B cell (primary cell): ENCODE data around the gene SBK1. TPM values are rescaled to one million over a fixed set of nuclear protein-coding genes. Genes with fewer than 3 reads are reported as not detected.

ENCODE experiments used
- ATAC-seq: fragments of 200-7000 bp; cut with Tn5 transposase; one replicate; pipeline ENCODE4 v1.10.0; 2021; ENCODE audit warnings: low read depth, mild to moderate bottlenecking, moderate number of reproducible peaks, moderate library complexity
- CTCF ChIA-PET: fragments of 350-600 bp; sonication (Branson Sonifier 250); formaldehyde crosslinking; loops from one replicate; lab custom pipeline; 2021; ENCODE audit warnings: antibody characterized with exemption, inconsistent platforms; lab: Charles Lee
- POLR2A ChIA-PET: fragments of 350-600 bp; sonication (Branson Sonifier 250); formaldehyde crosslinking; loops from one replicate; lab custom pipeline; 2021; ENCODE audit warnings: antibody characterized with exemption; lab: Charles Lee
- DNase-seq: peaks from one replicate; pipeline ENCODE4 v3.0.0; 2013
- H2AFZ ChIP-seq: 2 replicates; pipeline ENCODE4 v1.6.1; 2012; ENCODE audit warnings: mild to moderate bottlenecking, low read depth, low read length; ENCODE audit not compliant: insufficient read depth, poor library complexity, severe bottlenecking
- H3K27ac ChIP-seq, 2 donors: 1 replicate in 1 of 2; 2 replicates in 1 of 2; pipeline ENCODE4 v1.5.1; 2012 to 2013; ENCODE audit warnings: low read length in 2 of 2, mild to moderate bottlenecking in 2 of 2, moderate library complexity in 1 of 2
- H3K27me3 ChIP-seq, 4 experiments: fragments of 200-600 bp in 1 of 4; sonication (generic) in 1 of 4; replicated peaks in 1 of 4; 1 replicate in 2 of 4; 2 replicates in 2 of 4; pipeline versions ENCODE4 v1.6.1 to v1.7.0; 2013 to 2016; ENCODE audit warnings: low read length in 3 of 4, mild to moderate bottlenecking in 2 of 4, mixed read lengths in 1 of 4, moderate library complexity in 1 of 4; ENCODE audit not compliant: insufficient read depth in 4 of 4, control insufficient read depth in 3 of 4; ENCODE audit errors: control extremely low read depth in 1 of 4
- H3K36me3 ChIP-seq, 2 experiments: replicated peaks in 1 of 2; 1 replicate in 1 of 2; 2 replicates in 1 of 2; pipeline versions ENCODE4 v1.6.1 to v1.7.1; 2013; ENCODE audit warnings: low read length in 1 of 2; ENCODE audit not compliant: insufficient read depth in 2 of 2, control insufficient read depth in 1 of 2; ENCODE audit errors: control extremely low read depth in 1 of 2, extremely low read depth in 1 of 2
- H3K4me1 ChIP-seq, 2 donors: fragments of 200-600 bp in 1 of 2; sonication (generic) in 1 of 2; 1 replicate in 1 of 2; 2 replicates in 1 of 2; pipeline versions ENCODE4 v1.5.1 to v1.6.1; 2013 to 2017; ENCODE audit warnings: low read length in 2 of 2; ENCODE audit not compliant: control insufficient read depth in 2 of 2, insufficient read depth in 2 of 2
- H3K4me2 ChIP-seq: replicated peaks from 2 replicates; pipeline ENCODE3; 2012; ENCODE audit warnings: mild to moderate bottlenecking, low read depth, low read length; ENCODE audit not compliant: poor library complexity, severe bottlenecking
- H3K4me3 ChIP-seq, 5 experiments: fragments of 200-600 bp in 1 of 5; sonication (generic) in 1 of 5; 1 replicate in 3 of 5; 2 replicates in 2 of 5; pipeline versions ENCODE4 v1.5.1 to v1.7.0; 2011 to 2016; ENCODE audit warnings: low read length in 4 of 5, mild to moderate bottlenecking in 4 of 5, low read depth in 2 of 5, control low read depth in 1 of 5, moderate library complexity in 1 of 5; ENCODE audit not compliant: insufficient read depth in 1 of 5; ENCODE audit errors: control extremely low read depth in 1 of 5, extremely low read depth in 1 of 5
- H3K79me2 ChIP-seq: fragments of 200-600 bp; sonication (generic); one replicate; pipeline ENCODE4 v1.6.0; 2016; ENCODE audit warnings: low read length; ENCODE audit not compliant: control insufficient read depth, insufficient read depth
- H3K9ac ChIP-seq: fragments of 200-600 bp; sonication (generic); 2 replicates; pipeline ENCODE4 v1.6.1; 2017; ENCODE audit warnings: mild to moderate bottlenecking, low read length, moderate library complexity
- H3K9me3 ChIP-seq, 3 donors: one replicate each; pipeline versions ENCODE4 v1.6.1 to v1.7.1; 2013; ENCODE audit warnings: low read length in 2 of 3; ENCODE audit not compliant: control insufficient read depth in 2 of 3, insufficient read depth in 1 of 3; ENCODE audit errors: control extremely low read depth in 1 of 3
- H4K20me1 ChIP-seq: 2 replicates; pipeline ENCODE4 v1.6.0; 2012; ENCODE audit warnings: mild to moderate bottlenecking, low read length; ENCODE audit not compliant: insufficient read depth, control insufficient read depth, poor library complexity, severe bottlenecking
- H3K27ac Mint-ChIP-seq: one replicate; pipeline ENCODE4 v1.8.0; 2021; ENCODE audit warnings: mixed read lengths
- H3K27me3 Mint-ChIP-seq: one replicate; pipeline ENCODE4 v1.8.0; 2021; ENCODE audit warnings: mixed read lengths
- H3K4me1 Mint-ChIP-seq: one replicate; pipeline ENCODE4 v1.8.0; 2021; ENCODE audit warnings: mixed read lengths
- H3K4me3 Mint-ChIP-seq: one replicate; pipeline ENCODE4 v1.8.0; 2021; ENCODE audit warnings: mixed read lengths
- H3K9me3 Mint-ChIP-seq: one replicate; pipeline ENCODE4 v1.8.0; 2022; ENCODE audit warnings: mixed read lengths; ENCODE audit not compliant: insufficient read depth
- CTCF ChIP-seq: fragments of 200-600 bp; IDR thresholded peaks from one replicate; pipeline ENCODE4 v1.8.0; 2022; ENCODE audit warnings: antibody characterized with exemption, mild to moderate bottlenecking
- EZH2 ChIP-seq: IDR thresholded peaks from 2 replicates; pipeline ENCODE4 v1.6.1; 2012; ENCODE audit warnings: borderline replicate concordance, low read depth, mild to moderate bottlenecking, moderate library complexity, low read length; ENCODE audit not compliant: insufficient read depth, poor library complexity, severe bottlenecking
- WGBS: methylation state at CpG from one replicate; pipeline ENCODE4 v1.1.5; 2013; ENCODE audit warnings: missing lambda C conversion rate; ENCODE audit not compliant: insufficient coverage; 5-methylcytosine and 5-hydroxymethylcytosine counted together
- intact Hi-C: fragments of 100-400 bp; cut with micrococcal nuclease; formaldehyde crosslinking; loops from one replicate; pipeline ENCODE4 v1.10.0; 2022
- polyA plus RNA-seq: library from polyadenylated mRNA; depleted of rRNA; stranded (reverse); fragments of >200 nt; gene quantifications from 2 replicates; pipeline ENCODE4 v1.2.3, GENCODE V29; 2012
- total RNA-seq, 2 donors: library from RNA; stranded (reverse); fragments of 120-200 nt in 1 of 2; gene quantifications; 1 replicate in 1 of 2; 2 replicates in 1 of 2; pipeline versions ENCODE4 v1.2.3 to v1.2.4, GENCODE V29; 2013 to 2022

The SBK1 gene
- total and polyA plus RNA-seq, 2 donors (not counting 1 experiment from before 2014, with no cell fraction given) = 0.22 to 1.3 TPM

GRCh38 chr16:28311913-28312312, 19.6 kb downstream of the SBK1 start:
- ChIA-PET POLR2A (interaction anchor here (0.7 kb wide), 1 partner anchor 1755 kb away, joined by 7 read pairs; no protein-coding TSS in a partner anchor), CTCF (no interaction called here)
- intact Hi-C loops = no loop called here
- H3K9me3 Mint-ChIP-seq = peaks cover 3% of the 10 kb centered on the region
- peaks cover 26% of the 10 kb centered on the region for H3K4me1 Mint-ChIP-seq
- Histone ChIP-seq H3K4me3 (no peak overlapping the region), H3K4me2 (no peak overlapping the region), H3K9me3 (peaks cover 0 to 7% (median 0%) of the 10 kb centered on the region in 3 donors), H3K27ac (no peak overlapping the region), H4K20me1 (no peaks in the 10 kb centered on the region), H3K4me1 (peaks cover 12 to 27% of the 10 kb centered on the region in 2 donors), H3K79me2 (no peaks in the 10 kb centered on the region), H3K9ac (no peak overlapping the region), H2AFZ (no peak overlapping the region), H3K27me3 (no peaks in the 10 kb centered on the region), H3K36me3 (no peaks in the 10 kb centered on the region)
- H3K27ac Mint-ChIP-seq = no peak overlapping the region
- no peaks in the 10 kb centered on the region for H3K27me3 Mint-ChIP-seq
- DNase-seq (no peak), ATAC-seq (no peak)
- TF ChIP-seq EZH2 (no peak), CTCF (no peak)
- H3K4me3 Mint-ChIP-seq = no peak overlapping the region
- 93% methylated on average over 11 of the region's 14 CpGs for WGBS

GRCh38 chr16:28312327-28312726, 20.0 kb downstream of the SBK1 start:
- Mint-ChIP-seq H3K9me3 (peaks cover 3% of the 10 kb centered on the region), H3K4me1 (peaks cover 27% of the 10 kb centered on the region), H3K4me3 (no peak overlapping the region), H3K27me3 (no peaks in the 10 kb centered on the region), H3K27ac (no peak overlapping the region)
- ATAC-seq (no peak), DNase-seq (no peak)
- Histone ChIP-seq H3K27ac (no peak overlapping the region), H3K9ac (no peak overlapping the region), H3K79me2 (no peaks in the 10 kb centered on the region), H3K4me3 (no peak overlapping the region), H3K36me3 (no peaks in the 10 kb centered on the region), H3K4me2 (no peak overlapping the region), H2AFZ (no peak overlapping the region), H3K4me1 (peaks cover 12 to 31% of the 10 kb centered on the region in 2 donors), H3K9me3 (peaks cover 0 to 8% (median 0%) of the 10 kb centered on the region in 3 donors), H4K20me1 (no peaks in the 10 kb centered on the region), H3K27me3 (no peaks in the 10 kb centered on the region)
- ChIA-PET POLR2A (interaction anchor here (0.7 kb wide), 1 partner anchor 1755 kb away, joined by 7 read pairs; no protein-coding TSS in a partner anchor), CTCF (interaction anchor here (0.9 to 1.2 kb wide), 2 partner anchors 9 to 339 kb away, joined by 4 to 5 read pairs; no protein-coding TSS in a partner anchor)
- TF ChIP-seq EZH2 = no peak
- TF ChIP-seq CTCF = no peak
- WGBS = 95% methylated on average over 10 of the region's 10 CpGs
- intact Hi-C loops = no loop called here
